Stimulated activated CD8-positive, alpha-beta memory T cell treated with anti-CD3 and anti-CD28 coated beads, Interleukin-2, amount 100 ng/mL, for 48 hours (primary cell): ENCODE results near the gene PLEKHA4.
"Not testable (repeated sequence)": the region's sequence is repeated elsewhere in the genome, so short reads cannot be mapped to it uniquely, and the experiment has no call there.

Experiments used
- DNase-seq, 2 donors: peaks; one replicate each; pipeline ENCODE4 v3.0.0-alpha.2; 2020; ENCODE audit warnings: low read depth in 2 of 2

PLEKHA4 gene

GRCh38 chr19:48867123-48867745 lies 1.2 kb downstream of the PLEKHA4 start:
- no peak for DNase-seq

DNA sequence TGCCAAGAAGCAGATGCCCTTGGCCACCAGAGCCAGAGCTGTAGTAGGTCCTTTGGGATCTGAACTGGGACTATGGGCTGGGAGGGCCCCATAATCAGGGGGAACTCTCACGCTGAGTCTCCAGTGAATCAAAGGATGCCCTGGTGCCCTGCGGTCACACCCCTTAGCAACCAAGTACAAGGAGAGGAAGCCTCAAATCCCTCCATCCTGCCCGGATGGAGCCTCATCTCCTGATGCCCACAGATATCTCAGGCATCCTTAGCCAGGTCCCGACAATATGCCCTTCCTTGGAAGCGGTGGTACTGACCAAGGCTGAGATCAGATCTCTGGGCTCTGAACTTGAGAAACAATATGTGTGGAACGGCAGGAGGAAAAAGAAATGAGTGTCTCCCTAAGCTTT lies 1.7 kb downstream of the PLEKHA4 start:
- DNase-seq: no peak

DNA sequence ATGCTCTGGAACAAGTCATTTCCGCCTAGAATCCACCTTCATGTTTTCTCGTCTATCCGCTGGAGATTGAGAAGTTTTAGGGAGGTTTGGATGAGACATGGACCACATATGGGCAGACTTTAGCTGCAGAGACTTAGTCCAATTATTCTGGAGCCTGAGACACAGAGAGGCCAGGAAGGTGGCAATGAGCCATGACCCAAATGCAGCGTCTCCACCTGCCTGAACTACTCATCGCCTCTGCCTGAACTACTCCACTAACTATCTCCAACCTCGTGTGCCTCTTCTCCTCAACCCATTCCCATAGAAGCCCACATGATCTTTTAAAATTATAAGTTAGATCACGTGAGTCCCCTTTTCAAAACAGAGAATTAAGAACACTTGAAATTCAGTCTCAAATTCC lies 5.6 kb downstream of the PLEKHA4 start:
- no peak for DNase-seq

DNA sequence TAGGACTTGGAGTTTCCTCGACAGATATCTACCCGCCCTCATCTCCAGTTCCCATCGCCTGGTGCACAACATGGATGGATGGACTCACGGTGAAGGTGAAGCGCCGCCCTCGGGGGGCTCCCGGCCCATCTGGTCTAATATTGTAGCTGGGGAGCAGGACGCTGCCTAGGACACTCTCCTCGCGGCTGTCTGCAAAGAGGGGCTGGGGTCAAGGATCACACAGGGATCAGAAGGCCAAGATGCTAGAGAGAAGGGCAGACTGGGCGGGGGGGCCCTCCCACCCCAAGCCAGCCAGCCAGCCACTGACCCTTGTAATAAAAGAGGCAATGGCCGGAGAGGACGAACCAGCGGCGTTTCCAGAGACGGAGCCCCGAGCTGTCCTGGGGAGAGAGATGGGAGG lies 7.1 kb downstream of the PLEKHA4 start:
- no peak for DNase-seq

- no peak for DNase-seq
Observed at GRCh38 chr19:48859711-48860572, 8.5 kb downstream of the PLEKHA4 start.

DNA sequence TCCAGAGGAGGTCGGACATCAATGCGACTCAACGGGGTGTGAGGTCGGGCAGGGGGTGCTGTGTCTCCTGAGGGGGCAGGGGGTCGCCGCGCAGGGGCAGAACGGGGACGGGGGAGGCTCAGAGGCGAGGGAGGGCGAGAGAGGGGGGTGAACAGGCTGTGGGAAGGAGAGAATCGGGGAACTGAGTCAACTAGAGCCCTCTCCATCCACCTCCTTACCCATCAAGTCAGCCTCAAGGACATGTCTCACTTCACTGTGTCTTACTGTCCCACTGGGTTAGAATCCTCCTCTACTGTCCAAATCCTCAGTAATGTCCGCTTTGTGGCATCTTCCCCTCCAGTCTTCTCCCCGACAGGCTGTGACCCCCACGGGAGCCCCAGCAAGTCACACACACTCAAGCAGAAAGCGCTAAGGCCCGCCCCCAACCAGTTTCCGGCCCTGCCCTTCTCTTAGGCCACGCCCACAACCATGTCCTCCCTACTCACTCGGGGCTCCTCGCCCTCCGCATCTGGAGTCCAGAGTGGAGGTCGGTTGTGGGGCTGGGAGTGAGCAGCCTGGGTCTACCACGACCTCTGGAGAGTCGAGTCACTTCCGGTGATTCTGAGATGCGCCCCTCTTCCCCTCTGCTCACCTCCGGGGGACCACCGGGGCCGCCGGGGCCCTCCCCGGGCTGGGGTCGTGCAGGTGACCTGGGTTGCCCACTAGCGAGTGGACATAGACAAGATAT lies 9.3 kb downstream of the PLEKHA4 start:
- DNase-seq: peak; percentile 67 to 79

DNA sequence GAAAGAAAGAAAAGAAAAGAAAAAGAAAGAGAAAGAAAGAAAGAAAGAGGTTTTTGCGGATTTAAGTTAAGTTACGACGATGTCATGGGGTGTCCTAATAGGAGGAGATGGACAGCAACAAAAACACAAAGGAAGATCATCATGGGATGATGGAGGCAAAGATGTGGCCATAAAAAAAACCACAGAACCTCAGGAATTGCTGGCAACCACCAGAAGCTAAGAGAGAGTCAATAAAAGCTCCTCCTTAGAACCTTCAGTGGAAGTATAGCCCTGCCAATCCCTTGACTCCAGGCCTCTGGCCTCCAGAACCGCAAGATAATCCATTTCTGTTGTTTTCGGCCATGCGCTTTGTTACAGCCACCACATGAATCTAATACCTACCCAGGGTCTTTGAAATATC lies 11.5 kb downstream of the PLEKHA4 start:
- no peak for DNase-seq

DNA sequence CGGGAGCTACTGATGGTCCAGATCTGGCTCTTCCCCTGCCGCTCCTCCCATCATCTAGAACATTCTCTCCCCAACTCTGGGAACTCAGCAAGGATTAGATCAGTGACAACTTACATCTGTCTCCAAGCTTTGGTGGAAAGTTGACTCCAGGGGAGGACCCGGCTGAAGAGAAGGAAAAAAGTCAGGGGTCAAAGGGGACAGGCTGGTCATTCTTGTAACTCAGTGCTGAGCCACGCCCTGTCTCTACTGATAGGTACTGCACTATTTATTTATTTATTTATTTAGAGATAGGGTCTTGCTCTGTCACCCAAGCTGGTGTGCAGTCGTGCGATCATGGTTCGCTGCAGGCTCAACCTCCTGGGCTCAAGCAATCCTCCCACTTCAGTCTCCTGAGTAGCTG lies 14.3 kb downstream of the PLEKHA4 start:
- DNase-seq: no peak

DNA sequence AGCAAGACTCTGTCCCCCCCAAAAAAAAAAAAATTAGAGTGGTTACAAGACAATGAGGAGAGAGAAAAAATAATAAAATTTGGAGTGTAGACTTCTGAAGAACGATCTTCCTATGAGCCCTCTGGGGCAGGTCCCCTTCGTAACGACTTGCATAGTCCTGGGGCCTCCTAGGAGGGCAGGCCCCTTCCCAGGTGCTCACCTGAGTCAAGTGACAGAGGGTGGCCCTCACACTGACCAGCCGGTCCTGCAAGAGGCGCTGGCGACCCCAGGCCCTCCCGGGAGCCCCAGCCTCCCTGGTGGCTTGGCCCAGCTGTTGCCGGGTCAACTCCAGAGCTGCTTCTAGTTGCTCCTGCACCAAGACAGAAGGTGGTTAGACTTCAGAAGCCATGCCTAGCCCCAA lies 14.9 kb downstream of the PLEKHA4 start:
- no peak for DNase-seq

DNA sequence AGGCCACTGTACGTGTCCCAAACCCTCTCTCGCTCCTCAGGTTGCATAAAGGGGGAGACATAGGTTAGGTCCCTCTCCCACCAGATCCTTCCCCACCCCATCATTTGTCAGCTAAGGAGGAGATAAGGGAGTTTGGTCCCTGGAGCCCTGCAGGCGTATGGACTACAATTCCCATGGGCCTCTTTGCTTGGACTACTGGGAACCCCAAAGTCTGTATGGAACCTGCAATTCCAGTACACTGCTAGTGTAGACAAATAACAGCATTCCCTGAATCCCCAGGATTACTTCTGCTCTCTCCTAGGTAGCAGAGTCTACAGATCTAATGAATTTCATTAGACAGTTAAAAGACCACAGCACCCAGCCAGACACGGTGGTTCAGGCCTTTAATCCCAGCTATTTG lies 16.1 kb downstream of the PLEKHA4 start:
- no peak for DNase-seq

DNA sequence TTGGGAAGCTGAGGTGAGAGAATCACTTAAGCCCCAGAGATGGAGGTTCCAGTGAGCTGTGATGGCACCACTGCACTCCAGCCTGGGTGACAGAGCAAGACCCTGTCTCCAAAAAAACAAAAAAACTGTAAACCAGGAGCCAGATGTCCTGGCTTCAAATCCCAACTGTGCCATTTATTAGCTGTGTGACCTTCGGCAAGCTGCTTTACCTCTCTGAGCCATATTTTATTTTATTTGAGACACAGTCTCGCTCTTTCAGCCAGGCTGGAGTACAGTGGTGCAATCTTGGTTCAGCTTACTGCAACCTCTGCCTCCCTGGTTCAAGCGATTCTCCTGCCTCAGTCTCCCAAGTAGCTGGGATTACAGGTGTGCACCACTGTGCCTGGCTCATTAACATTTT lies 21.8 kb downstream of the PLEKHA4 start:
- DNase-seq: not testable (repeated sequence)

DNA sequence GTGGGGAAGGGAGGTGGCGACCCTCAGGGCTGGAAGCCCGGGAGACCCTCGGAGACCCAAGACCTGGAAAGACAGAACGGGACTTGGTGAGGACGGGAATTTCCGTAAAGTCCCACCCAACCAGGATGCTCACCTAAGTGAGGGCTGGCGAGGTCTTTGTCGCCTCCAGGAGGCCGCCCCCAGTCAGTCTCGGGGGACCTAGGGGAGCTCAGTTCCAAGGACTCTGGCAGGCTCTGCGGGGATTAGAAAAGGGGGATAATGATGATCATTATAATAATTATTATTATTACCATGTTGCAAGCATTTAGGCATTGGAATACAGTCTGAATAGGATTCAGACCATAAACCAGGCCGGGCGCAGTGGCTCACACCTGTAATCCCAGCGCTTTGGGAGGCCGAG lies 23.0 kb downstream of the PLEKHA4 start:
- DNase-seq: no peak

DNA sequence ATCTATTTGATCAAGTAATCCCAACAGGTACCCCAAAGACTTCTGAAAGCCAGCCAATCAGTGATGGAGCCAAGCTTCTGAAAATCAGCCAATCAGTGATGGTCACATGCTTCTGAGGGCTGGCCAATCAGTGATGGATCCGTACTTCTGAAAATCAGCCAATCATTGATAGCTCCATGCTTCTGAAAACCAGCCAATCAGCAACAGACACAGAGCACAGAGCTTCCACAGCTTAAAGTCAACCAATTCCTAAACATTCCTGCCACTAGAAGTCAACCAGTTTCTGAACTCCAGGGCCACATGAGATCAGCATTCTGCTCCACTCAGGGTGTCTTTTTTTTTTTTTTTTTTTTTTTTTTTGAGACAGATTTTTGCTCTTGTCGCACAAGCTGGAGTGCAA lies 23.9 kb downstream of the PLEKHA4 start:
- DNase-seq: no peak

DNA sequence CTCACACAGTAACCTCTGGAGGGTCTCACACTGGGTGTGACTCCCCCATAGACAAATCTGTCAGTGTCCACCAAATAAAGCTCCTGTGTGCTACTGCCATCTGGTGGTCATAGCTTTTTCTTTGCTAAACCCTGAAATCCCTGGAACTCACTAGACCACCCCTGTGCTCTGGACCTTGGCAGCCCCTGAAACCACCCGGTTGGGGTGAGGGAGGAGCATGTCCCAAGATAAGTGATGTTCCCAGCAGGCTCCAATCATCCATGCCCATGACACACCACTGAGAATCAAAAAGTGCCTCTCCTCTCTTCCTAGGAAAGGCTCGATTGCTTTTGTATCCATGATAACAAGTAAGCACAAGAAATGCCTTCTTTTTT lies 25.6 kb downstream of the PLEKHA4 start:
- DNase-seq: no peak

- no peak for DNase-seq
Observed at GRCh38 chr19:48841571-48841970, 26.8 kb downstream of the PLEKHA4 start.

GRCh38 chr19:48841047-48841446 lies 27.4 kb downstream of the PLEKHA4 start:
- DNase-seq: no peak

DNA sequence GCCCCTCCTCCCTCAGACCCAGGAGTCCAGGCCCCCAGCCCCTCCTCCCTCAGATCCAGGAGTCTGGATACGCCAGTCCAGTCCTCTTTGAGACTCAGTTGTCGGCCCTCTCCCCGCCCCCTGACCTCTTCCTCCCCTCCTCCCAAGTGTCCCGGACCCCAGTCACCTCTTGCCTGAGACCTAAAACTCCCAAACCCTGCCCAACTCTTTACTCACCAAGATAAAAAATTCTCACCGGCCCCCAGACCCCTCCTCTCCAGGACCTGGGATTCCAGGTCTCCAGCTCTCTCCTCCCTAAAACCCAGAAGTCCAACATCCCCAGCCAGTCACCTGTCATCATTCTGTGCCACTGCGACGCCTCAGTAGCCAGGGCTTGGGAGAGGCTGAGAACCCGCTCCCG lies 30.7 kb downstream of the PLEKHA4 start:
- no peak for DNase-seq

DNA sequence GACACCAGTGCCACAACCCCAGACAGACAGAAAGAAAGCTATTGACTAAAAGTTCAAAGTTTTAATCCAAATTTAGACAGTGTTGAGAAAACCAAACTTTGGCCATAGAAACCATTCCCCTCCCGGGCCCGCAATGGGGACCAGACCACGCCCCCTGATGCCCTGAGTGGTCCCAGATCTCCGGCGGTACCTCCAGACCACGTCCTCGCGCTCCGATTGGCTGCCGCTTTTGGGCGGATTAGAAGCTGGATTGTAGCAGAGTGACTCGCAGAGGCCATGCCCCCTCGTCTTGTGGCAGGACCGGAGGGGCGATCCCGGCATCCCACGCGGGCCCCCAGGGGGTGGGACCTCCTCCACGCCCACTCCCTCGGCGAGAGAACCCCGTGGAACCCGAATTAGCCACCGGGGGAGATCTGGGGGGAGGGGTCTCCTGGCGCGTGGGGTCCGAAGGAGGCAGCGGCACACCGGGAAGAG lies 31.3 kb downstream of the PLEKHA4 start:
- peak; percentile 74 to 83 for DNase-seq

- DNase-seq: no peak
Observed at GRCh38 chr19:48836089-48837017, 32.1 kb downstream of the PLEKHA4 start, which contains the start of gene HSD17B14. Gene HSD17B14, minus strand, starts transcription at chr19:48836491. Its CDS starts 80 bp downstream, at chr19:48836411.

DNA sequence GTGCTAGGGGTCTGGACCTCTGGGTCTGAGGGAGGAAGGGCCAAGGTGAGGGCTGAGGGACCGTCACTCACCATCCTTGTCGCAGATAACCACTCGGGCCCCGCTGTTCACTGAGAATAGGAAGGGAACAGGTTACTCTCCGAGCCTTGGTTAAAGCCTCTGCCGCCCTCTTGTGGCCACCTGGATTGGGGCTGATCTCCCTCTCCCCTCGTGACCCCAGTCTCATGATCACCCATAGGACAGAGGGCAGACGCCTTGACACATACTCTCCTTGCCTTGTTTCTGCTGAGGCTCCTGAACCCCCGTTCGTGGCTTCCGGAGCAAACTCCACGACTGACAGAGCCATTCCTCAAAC lies 32.7 kb downstream of the PLEKHA4 start:
- peak; percentile 86 to 95 for DNase-seq

- no peak for DNase-seq
Observed at GRCh38 chr19:48833977-48834376, 34.4 kb downstream of the PLEKHA4 start.

DNA sequence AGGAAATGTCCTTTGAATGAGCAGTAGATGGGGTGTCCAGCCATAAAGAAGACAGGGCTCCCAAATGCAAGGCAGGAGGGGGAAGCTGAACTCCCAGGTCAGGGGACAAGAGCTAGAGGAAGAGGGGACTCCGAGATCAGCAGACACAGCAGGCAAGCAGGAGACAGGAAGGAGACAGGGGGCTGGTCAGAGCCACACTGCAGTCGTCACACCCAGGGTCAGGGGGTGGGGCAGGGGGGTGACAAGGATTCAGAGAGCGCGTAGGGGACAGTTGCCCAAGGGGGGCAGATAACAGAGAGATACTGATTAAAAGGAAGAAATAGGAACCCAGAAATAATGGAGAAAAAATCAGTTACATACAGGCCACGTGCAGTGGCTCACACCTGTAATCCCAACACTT lies 35.4 kb downstream of the PLEKHA4 start:
- no peak for DNase-seq
